Effector CD4-positive, alpha-beta T cell (primary cell): ENCODE measurements around the gene ZDHHC14.

Source experiments
- DNase-seq: peaks from one replicate; pipeline ENCODE4 v3.0.0-alpha.2; 2020

ZDHHC14 gene

DNA sequence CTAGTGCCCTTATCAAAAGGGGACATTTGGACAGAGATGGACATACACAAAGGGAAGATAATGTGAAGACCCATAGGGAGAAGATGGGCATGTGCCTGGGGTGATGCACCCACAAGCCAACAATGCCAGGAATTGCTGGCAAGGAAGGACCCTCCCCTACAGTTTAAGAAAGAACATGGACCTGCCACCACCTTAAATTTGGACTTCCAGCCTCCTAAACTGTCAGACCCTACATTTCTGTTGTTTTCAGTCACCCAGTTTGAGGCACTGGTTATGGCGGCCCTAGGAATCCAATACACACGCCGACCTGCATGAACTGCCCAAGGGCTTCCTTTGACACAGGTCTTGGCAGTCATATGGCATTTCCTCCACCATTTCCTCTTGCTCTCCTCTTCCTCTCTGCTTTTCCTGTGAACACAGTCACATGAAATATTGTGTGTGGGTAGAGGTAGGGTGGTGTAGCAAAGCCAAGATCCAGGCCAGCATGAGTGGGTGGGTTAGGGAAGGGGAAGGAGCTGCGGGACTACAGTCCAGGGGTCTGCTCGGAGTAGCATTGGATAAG is 115.6 kb downstream of the ZDHHC14 start:
- no peak for DNase-seq

DNA sequence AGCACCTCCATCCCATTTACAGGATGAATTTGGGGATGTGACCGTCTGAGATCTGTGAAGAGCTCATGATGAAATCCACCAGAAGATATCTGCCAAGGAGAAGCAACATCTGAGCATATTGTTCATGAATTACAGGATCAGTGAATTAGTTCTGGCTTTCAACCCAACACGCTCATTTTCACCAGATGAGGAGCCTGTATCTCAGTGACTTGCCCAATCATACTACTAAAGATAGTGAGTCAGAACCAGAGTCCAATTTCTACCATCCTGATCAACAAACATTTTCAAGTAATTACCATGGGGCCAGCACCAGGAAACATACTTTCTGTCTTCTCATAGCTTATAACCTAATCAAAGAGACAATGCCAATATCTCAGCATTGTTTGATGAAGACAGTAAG is 116.6 kb downstream of the ZDHHC14 start:
- no peak for DNase-seq

DNA sequence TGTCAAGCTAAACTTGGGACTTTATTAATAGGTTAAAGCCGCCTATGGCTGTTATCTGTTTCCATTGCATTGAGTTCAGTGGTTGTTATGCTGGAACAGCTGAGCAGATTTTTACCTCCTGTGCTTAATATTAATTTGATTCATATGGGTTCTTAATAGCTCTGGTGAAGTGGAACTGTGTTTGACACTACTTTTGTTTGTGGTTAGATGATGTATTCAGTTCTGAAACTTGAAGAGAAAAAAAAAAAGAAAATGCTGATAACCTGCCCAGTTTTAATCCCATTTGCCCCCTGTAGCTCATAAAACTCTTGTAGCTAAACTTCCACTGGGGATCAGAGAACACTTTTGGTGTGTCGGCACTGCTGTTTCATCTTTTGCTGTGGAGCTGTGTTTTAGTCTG is 117.8 kb downstream of the ZDHHC14 start:
- no peak for DNase-seq

DNA sequence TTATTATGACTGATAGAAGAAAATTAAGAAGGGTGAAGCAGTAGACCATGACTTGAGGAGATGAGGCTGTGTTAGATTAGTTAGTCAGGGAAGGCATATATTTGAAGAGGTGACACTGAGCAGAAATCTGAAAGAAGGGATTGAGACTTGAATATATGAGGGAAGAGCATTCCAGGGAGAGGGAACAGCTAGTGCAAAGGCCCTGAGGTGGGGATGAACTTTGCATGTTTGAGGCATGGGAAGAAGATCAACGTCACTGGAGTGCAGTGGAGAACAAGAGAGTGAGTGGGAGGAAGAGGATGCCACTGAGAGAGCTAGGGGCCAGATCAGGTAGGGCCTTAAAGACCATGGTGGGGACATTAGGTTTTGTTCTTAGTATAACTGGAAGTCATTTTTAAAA is 119.0 kb downstream of the ZDHHC14 start:
- no peak for DNase-seq

DNA sequence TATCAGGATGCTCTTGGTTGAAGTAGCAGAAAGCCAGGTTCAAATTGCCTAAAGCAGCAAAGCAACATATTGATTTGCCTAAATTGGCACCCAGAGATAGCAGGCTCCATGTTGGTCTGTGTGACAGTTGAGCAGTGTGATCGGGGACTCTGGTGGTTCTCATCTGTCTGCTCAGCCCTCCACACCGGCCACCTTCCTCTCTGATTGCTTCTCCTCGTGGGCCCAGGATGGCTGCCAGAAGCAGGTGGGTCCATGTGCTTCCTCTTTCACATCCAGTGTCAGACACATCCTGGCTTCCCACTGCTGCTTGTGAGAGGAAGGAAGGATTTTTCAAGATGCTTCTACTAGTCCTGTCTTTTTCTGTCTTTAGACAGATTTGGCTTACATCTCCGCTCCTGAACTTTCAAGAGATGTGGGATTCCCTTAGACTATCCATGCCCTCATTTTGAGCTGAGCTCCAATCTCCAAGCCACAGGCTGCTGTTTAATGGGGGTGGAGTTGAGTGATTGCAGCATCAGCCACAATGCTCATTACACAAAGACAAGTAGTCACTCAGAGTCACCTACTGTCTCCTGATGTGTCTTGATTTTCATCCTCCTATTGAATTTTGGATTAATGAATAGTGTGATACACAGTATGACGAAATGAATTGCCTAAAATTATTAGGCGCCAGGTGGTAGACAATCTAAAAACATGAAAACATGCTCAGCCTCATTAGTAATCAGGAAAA is 122.2 kb downstream of the ZDHHC14 start:
- DNase-seq = no peak

DNA sequence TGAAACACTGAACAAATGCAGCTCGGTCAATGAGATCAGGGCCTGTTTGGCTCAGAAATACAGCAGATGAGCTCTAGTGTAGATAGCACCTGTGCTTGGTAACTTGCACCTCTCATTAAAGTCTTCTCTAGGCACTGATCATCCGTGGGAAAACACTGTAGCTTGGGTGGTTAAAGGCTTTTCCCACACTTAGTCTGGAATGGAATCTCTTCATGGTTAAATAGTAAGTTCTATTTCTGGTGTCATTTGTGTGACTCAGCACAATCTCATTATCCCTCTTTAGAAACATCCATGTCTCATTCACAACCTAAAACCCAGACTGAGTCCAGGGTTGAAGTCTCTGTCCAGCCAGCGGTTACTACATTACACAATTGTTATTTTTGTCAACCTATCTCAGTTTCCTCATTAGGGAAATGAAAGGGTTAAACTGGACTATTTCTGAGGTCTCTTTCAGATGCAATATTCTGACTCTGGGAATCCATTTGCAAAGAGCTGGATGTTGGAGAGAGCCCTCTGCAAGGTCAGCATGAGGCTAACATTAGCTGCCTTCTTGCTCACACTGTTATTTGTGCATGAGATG is 125.0 kb downstream of the ZDHHC14 start:
- DNase-seq = no peak

DNA sequence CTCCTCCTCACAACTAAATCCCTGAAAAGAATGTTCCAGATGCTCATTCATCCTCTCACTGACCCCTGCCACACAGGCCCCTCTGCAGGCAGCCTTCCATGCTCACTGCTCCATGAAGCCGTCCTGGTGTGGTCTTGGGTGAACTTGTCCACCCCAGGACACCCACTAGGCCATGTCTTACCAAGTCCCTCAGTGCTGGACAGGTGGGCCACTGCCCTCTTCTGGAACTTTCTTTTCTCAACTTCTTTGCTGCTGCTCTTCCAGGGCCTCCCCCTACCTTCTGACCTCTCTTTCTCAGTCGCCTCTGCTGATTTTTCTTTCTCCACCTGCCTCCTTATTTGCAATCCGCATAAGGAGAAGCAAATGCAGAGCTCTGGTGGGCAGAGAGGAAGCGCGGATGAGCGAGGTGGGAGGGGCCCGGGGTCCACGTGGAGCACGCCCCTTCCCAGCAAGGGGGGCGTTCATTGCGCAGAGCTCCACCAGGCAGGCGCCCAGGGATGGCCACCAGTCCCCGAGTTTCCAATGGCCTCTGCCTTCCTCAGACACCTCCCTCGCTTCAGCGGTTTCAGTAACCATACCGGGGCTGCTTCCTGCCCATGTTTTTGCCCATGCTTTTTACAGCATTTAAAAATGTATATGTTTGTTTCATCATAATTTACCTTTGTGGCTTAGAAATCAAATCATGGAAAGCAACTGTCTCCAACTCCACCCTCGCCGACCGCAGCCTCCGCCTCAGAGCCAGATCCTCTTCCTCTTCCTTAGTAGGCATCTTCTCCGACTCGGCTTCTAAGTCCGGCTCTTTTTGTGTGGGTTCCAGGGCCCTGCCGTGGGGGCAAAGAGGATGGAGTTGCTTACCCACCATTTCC is 129.6 kb downstream of the ZDHHC14 start:
- DNase-seq = no peak

DNA sequence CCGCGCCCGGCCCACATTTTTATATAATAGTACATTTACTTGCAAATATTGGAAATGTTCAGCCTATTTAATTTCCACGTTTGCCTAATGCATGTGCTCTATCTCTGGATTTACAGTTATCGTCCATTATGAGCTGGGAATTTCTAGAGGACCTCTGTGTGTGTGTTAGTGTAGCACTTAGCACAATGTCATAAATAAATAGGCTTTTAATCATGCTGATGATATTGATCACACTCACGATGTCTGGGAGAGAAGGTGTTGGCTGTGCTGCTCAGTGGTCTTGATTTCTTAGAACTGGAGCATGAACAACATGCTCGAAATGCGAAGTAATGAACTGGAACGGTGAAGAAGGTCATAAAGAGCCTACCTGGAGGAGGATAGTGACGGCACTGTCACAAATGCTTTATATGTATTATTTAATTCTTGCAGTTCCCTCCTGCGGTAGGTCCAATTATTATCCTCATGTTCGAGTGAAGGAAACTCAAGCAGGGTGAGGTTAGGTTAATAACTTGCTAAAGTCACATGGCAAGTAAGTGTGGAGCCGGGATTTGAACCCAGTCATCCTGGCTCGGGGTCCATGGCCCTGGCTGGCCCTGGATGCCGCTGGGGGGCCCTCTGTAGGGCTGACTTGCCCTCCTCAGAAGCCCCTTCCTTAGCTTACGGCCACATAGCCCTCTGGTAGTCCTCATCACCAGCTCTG is 130.8 kb downstream of the ZDHHC14 start:
- DNase-seq = no peak

DNA sequence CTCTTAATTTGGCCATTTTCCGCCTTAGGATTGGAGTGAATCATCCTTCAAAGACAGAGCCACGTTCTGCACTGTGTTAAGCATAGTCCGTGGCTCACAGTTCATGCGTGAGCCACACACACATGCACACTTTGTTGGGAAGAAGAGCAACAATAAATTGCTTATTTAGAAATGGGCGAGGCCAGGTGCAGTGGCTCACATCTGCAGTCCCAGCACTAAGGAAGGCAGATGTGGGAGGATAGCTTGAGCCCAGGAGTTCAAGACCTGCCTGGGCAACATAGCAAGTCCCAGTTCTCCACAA is 131.3 kb downstream of the ZDHHC14 start:
- no peak for DNase-seq

DNA sequence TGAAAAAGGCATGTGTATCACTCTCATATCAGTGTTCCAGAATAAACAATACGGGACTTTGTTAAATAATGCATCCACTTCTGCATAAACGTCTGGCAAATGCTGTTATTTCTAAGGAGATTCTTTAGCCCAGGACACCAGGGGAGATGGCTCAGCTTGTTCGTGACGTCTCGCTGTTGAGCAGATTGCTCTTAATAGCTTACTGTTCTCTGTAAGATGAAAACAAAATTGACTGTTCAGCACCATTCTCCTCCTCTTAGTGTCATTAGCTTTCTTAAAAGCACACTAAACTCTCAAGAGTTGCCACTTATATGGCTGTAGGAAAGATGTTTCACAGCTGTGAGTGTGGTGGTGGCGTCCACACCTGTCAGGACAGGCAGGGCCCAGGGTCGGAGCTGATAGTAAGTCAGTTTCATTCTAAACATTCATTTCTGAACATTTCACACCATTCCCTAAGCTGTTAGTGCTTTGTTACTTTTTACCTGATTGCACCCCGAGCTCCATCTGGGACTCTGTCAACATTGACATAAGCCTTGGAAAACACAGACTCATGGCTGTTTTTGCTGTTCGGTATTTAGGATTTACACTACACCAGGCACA is 132.1 kb downstream of the ZDHHC14 start:
- DNase-seq = no peak

DNA sequence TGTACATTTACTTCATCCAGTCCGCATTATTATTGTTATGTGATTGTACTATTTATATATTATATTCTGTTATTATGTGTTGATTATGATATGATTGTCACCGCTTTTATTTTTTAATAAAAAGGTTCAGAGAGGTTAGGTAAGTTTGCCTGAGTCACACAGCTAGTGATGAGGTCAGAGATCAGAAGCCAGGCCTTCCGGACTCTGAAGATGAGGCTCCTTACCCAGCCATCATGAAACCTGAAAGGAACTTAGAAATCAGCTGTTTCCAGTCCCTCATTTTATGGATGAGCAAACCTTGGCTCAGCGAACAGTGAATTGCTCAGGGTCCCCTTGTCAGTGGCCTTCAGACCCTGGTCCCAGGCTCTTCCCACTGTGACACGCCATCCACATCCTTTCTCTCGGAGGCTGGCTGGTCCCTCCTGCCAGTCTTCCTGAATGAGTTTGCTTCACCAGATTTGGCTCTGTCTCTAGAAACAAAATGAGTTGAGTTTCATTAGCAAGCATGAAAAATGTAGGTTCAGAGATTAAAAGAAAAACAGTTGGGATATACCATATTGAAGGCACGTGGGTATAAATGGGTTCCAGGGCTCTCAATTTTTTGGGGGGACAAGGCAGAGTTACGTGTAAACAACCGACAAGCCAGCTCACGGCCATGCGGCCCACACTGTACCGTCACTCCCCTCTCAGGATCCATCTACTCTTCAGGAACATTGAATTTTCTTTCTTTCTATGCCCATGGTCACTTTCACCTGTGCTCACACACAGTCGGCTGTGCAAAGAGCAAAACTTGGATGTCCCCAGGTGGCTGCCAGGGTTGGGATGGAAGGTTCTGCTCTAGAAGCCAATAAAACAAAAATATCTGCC is 132.9 kb downstream of the ZDHHC14 start:
- DNase-seq = no peak

DNA sequence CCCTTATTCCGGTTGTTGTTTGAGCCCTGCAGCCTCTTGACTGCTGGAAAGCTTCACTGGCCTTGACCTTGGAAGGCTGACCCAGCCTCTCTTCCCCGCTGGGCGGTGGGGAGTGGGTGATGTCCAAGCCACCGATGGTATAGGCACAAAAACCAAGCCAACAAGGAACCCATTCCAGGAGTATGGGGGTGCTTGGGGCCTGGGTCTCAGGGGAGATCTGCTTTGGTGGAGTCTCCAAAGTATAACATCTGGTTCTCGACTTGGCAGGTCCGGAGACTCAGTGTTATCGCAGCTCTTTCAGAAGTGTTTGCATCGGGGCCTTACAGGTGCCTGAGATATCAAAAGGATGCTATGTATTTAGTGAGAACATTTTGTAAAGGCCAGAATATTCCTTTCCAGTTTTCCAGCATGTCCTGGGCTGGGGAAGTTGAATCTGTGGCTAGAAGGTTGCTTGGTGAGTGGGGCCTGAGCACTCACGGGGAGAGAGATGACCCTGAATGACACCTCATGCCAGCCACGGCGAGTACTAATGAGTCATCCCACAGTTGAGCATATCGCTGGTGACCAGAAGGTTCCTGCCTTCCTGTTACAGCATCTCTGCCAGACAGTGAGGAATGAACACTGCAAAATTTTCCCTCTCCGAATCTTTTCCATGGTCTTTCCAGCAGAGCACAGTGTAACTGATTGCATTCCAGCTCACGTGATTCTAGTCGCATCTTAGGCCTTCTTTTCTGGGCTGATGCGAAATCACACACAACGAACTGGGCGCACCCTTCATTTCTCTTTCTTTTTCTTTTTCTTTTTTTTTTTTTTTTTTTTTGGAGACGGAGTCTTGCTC is 133.9 kb downstream of the ZDHHC14 start:
- DNase-seq = no peak

DNA sequence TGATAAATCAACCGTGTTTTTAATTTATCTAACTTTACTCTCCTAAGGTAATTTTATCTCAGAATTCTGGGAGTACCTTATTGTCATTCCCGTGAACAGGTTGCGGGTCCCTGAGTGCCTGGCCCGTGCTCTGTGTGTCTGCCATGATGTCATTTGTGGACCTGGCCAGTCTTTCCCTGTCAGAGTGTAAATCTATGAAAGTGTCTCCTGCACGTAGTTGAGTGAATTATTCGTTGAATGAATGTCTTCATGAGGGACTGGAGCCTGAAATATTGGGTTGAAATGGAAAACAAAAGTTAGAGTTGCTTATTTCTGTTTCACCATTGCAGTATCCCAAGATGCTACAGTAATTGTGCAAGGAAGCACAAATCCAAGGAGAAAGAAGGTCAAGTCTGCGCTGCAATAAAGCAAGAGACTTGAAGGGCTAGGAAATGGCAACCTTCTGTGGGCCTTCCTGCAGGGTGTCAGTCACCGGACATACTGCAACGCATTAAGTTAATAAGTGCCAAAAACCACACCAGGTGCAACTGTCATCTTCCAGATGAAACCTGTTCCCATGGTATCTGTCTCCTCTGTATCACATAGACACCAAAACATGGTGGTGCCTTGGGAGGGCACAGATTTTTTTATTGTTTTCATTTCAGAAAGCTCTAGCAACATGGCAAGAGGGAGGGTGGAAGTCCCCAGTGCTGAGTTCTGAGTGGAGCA is 135.5 kb downstream of the ZDHHC14 start:
- no peak for DNase-seq

DNA sequence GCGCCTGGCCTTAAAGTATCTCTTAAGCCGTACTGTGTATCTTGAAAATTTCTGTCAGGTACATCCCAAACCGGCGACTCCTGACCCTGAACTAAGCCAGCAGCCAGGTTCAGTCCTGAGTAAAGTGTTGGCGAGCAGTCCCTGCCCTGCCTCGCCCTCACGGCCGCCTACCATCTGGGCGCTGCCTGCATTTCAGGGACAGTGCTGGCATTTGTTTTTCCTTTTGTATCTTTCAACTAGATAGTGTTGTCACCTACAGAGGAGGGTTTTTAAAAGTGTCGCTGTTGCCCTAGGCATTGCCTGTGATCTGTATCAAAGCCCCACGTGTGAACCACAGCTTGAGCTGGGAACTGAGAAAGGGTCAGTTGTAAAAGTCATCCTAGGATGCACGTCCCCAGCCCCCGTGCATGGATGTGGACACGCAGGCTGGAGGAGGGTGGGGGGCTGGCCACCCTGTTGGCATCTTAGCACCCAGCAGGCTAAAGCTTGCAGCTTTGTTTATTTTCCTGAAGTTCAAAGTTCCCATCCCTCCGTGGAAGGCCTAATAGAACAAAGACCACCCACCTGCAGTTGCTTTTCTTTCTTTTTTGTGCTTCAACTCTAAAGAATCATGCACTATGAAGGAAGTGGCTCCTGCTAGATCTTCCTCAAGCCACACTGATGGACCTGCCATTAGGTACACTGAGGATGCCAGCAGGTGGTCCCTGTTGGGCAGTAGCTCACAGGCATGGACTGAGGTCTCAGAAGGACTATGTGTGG is 136.8 kb downstream of the ZDHHC14 start:
- DNase-seq = no peak

DNA sequence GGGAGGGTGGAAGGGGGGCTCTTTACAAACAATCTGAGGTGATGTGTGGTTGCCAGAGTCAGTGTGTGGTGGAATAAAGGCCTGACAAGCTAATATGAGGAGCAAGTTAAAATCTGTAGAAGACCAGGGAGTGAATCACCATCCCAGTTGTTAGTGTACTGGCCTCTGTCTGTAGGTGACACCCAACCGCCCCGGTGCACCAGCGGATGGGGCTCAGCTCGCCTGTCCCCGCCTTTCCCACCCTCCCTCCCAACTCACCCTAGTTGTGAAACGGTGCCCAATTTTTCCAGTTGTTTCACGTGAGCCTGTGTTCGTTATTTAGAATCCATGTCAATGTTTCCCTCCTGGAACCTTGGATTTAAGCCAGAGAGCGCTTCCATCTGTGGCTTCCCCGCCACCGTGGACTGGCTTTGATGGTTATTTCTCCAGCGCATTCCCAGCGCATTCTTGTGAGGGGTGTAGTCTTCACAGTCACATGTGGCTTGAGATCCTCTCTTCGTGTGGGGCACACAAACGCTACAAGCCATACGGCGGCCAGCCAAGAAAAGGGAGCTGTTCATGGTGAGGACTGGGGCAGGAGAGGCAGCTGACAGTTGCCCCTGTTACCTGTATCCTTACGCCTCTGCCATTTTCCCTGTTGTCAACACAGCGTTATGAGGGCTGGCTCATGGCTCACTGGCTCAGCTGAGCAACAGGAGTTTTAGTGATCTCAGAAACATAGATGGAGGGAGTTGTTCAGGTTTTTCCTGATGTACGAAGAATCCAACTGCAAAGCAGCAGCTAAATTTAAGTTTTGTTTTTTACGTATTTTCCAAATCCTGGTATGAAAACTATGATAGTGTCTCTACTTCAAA is 137.6 kb downstream of the ZDHHC14 start:
- no peak for DNase-seq

DNA sequence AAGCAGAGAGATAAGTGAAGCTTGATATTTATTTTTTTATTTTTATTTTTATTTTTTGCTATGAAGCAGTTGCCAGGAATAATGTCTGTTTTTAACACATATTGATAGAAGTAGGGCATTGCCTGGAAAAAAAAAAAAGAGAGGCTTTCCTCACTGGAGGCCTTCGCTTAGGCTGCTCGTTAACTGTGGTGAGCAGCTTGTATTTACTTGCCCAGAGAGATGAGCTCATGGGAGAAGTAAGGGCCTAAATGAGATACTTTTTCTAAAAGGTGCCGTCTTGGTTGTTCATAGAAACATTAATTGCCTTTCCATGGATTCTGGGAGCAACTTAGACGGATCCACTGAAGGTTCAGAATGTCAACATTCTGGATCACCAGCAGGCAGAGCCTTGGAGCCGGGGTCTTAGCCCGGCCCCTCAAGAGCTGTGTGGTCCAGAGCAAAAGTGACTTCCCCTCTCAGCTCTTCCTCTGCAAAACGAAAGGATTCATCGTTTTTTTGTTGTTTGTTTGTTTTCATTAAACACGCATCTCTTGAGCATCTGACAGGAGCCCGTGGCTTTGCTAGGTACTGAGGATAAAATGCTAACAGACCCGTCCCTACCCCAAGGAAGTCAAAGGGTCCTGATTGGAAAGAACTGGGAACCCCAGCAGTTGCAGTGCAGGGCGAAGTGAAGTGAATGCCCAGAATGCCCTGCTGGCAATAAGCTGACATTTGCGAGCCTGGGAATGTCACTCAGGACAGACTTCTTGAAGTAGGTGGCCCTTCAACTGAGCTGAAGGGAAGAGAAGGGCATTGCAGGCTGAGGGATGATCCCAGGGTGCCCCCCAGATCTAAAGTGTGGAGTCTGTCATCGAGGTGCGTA is 138.5 kb downstream of the ZDHHC14 start:
- DNase-seq = no peak

DNA sequence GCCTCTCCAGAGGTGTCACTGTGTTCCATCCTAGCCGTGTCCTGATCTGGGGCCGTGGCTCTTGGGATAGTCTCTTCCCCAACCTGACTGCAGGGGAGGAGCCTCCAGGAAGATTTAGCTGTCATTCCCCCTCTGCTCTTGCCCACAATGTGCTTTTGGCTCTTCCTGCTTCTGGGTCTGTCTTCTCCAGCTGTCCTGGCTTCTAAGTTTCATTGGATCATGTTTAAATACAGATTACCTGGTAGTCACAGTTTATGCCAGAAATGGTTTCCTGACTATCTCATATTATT is 139.1 kb downstream of the ZDHHC14 start:
- no peak for DNase-seq
